MCF 10A (cell line): ENCODE results near the gene GRIK5. TPM values are rescaled to one million over a fixed set of nuclear protein-coding genes. Genes with fewer than 3 reads are reported as not detected.

Experiments used
- BruUV-seq: library from RNA; stranded (reverse); fragments of 400-500 nt; replicated peaks from 2 replicates; lab custom pipeline; 2021; lab: Mats Ljungman, UMichigan
- CTCF ChIA-PET: fragments of 300-600 bp; sonication (Branson Sonifier 250); formaldehyde crosslinking; extraction: SDS; loops from one replicate; lab custom pipeline; 2021; ENCODE audit warnings: antibody characterized with exemption, inconsistent platforms; lab: Yijun Ruan, JAX
- POLR2A ChIA-PET: fragments of 300-600, 350-650 bp; sonication (Branson Sonifier 250); formaldehyde crosslinking; extraction: SDS; loops from one replicate; lab custom pipeline; 2020; ENCODE audit warnings: antibody characterized with exemption, inconsistent platforms; lab: Yijun Ruan, JAX
- DNase-seq: peaks from one replicate; pipeline ENCODE4 v3.0.0-alpha.2; 2018; ENCODE audit not compliant: unreplicated experiment
- H3K27ac Mint-ChIP-seq: one replicate; pipeline ENCODE4 v1.8.0; 2022; ENCODE audit warnings: mild to moderate bottlenecking, low read depth, mixed read lengths; ENCODE audit not compliant: unreplicated experiment
- H3K27me3 Mint-ChIP-seq: one replicate; pipeline ENCODE4 v1.8.0; 2022; ENCODE audit warnings: mixed read lengths; ENCODE audit not compliant: insufficient read depth, unreplicated experiment
- H3K36me3 Mint-ChIP-seq: one replicate; pipeline ENCODE4 v1.8.0; 2022; ENCODE audit warnings: mild to moderate bottlenecking, moderate library complexity, mixed read lengths; ENCODE audit not compliant: insufficient read depth, unreplicated experiment
- H3K4me1 Mint-ChIP-seq: one replicate; pipeline ENCODE4 v1.8.0; 2022; ENCODE audit warnings: mixed read lengths; ENCODE audit not compliant: insufficient read depth, unreplicated experiment
- H3K4me3 Mint-ChIP-seq: one replicate; pipeline ENCODE4 v1.8.0; 2022; ENCODE audit warnings: mild to moderate bottlenecking, moderate library complexity, mixed read lengths; ENCODE audit not compliant: unreplicated experiment
- H3K9me3 Mint-ChIP-seq: one replicate; pipeline ENCODE4 v1.8.0; 2022; ENCODE audit warnings: mixed read lengths; ENCODE audit not compliant: unreplicated experiment
- CTCF ChIP-seq: fragments of 200-600 bp; IDR thresholded peaks from one replicate; pipeline ENCODE4 v1.8.0; 2022; ENCODE audit warnings: antibody characterized with exemption, mild to moderate bottlenecking; ENCODE audit not compliant: unreplicated experiment
- intact Hi-C: fragments of 100-400 bp; cut with micrococcal nuclease; formaldehyde crosslinking; loops from 2 replicates; pipeline ENCODE4 v1.14.1; 2022
- total RNA-seq: library from RNA; stranded (reverse); gene quantifications from 2 replicates; pipeline ENCODE4 v1.2.3, GENCODE V29; 2022

The GRIK5 gene
- total RNA-seq, 1 experiment from 2014 or later, result 1.8 TPM

- POLR2A ChIA-PET, result no interaction called here
- Mint-ChIP-seq H3K27me3 (no peaks in the 10 kb centered on the region), H3K27ac (peak overlapping the region; percentile 79), H3K9me3 (no peaks in the 10 kb centered on the region), H3K4me1 (peaks cover 28% of the 10 kb centered on the region), H3K36me3 (peaks cover 60% of the 10 kb centered on the region), H3K4me3 (no peak overlapping the region)
- DNase-seq, result no peak
- no peak for TF ChIP-seq CTCF
- intact Hi-C loops, result no loop called here
- no TSS peak for BruUV-seq
- CTCF ChIA-PET, result interaction anchor here (0.7 kb wide), 2 partner anchors 1322 to 1712 kb away, joined by 3 read pairs; no protein-coding TSS in a partner anchor
These were observed 10.1 kb upstream of the GRIK5 start for GRCh38 chr19:42079886-42080763.

- CTCF ChIA-PET, result interaction anchor here (0.6 to 1.6 kb wide), 4 partner anchors 29 to 1460 kb away, joined by 3 to 5 read pairs (median 3); no protein-coding TSS in a partner anchor
- no TSS peak for BruUV-seq
- Mint-ChIP-seq H3K9me3 (no peaks in the 10 kb centered on the region), H3K4me1 (peaks cover 29% of the 10 kb centered on the region), H3K27me3 (no peaks in the 10 kb centered on the region), H3K4me3 (no peak overlapping the region), H3K36me3 (peaks cover 56% of the 10 kb centered on the region), H3K27ac (peak overlapping the region; percentile 79)
- intact Hi-C loops, result no loop called here
- no peak for TF ChIP-seq CTCF
- POLR2A ChIA-PET, result interaction anchor here (0.6 kb wide), 1 partner anchor 455 kb away, joined by 3 read pairs; no protein-coding TSS in a partner anchor
- DNase-seq, result no peak
These were observed 9.3 kb upstream of the GRIK5 start for GRCh38 chr19:42079276-42079669.

GRCh38 chr19:42078538-42079275 is 8.7 kb upstream of the GRIK5 start:
- no peaks in the 10 kb centered on the region for H3K27me3 Mint-ChIP-seq
- POLR2A ChIA-PET, result interaction anchor here (0.6 kb wide), 1 partner anchor 456 kb away, joined by 3 read pairs; no protein-coding TSS in a partner anchor
- peaks cover 29% of the 10 kb centered on the region for H3K4me1 Mint-ChIP-seq
- DNase-seq, result no peak
- CTCF ChIA-PET, result interaction anchor here (0.6 to 1.8 kb wide), 7 partner anchors 30 to 1461 kb away, joined by 3 to 7 read pairs (median 3); no protein-coding TSS in a partner anchor
- no peaks in the 10 kb centered on the region for H3K9me3 Mint-ChIP-seq
- intact Hi-C loops, result no loop called here
- no TSS peak for BruUV-seq
- TF ChIP-seq CTCF, result no peak
- peaks cover 56% of the 10 kb centered on the region for H3K36me3 Mint-ChIP-seq
- H3K27ac Mint-ChIP-seq, result peak overlapping the region; percentile 100
- H3K4me3 Mint-ChIP-seq, result peak overlapping the region; percentile 100

- no peak for DNase-seq
- intact Hi-C loops, result no loop called here
- peak overlapping the region; percentile 100 for H3K27ac Mint-ChIP-seq
- H3K4me1 Mint-ChIP-seq, result peaks cover 29% of the 10 kb centered on the region
- ChIA-PET POLR2A (no interaction called here), CTCF (interaction anchor here (0.6 to 1.8 kb wide), 5 partner anchors 31 to 167 kb away, joined by 3 to 7 read pairs (median 3); no protein-coding TSS in a partner anchor)
- H3K9me3 Mint-ChIP-seq, result no peaks in the 10 kb centered on the region
- no TSS peak for BruUV-seq
- H3K36me3 Mint-ChIP-seq, result peaks cover 56% of the 10 kb centered on the region
- H3K27me3 Mint-ChIP-seq, result no peaks in the 10 kb centered on the region
- TF ChIP-seq CTCF, result no peak
- peak overlapping the region; percentile 100 for H3K4me3 Mint-ChIP-seq
These were observed 8.1 kb upstream of the GRIK5 start for GRCh38 chr19:42078058-42078457.
